HG02678 (cell line): ENCODE results near the gene HMGN5.

Experiments
- ATAC-seq: cut with Tn5 transposase; IDR thresholded peaks from one replicate; pipeline ENCODE4 v1.9.1; 2021; ENCODE audit warnings: mild to moderate bottlenecking, moderate library complexity; ENCODE audit not compliant: unreplicated experiment

The HMGN5 gene

DNA sequence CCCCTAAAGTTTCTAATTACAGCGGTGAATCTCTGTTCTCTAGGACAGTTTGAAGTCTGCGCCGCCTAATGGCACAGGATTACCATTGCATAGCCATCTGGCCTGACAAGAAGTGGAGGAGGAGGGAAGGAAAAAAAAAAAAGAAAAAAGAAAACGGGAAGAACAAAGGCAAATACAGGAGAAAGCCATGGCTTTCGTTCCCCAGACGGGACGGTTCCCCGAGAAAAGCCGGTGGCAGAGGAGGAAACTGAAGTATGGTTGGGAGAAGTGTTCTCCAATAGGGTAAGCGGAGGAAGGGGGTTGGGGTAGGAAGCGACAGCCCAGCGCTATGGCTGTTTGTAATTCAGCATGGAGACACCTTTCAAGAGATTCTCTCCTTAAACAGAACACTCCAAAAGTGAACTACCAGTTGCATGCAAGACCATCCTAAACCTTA, 80.8 kb downstream of the HMGN5 start:
- ATAC-seq: peak; percentile 58

DNA sequence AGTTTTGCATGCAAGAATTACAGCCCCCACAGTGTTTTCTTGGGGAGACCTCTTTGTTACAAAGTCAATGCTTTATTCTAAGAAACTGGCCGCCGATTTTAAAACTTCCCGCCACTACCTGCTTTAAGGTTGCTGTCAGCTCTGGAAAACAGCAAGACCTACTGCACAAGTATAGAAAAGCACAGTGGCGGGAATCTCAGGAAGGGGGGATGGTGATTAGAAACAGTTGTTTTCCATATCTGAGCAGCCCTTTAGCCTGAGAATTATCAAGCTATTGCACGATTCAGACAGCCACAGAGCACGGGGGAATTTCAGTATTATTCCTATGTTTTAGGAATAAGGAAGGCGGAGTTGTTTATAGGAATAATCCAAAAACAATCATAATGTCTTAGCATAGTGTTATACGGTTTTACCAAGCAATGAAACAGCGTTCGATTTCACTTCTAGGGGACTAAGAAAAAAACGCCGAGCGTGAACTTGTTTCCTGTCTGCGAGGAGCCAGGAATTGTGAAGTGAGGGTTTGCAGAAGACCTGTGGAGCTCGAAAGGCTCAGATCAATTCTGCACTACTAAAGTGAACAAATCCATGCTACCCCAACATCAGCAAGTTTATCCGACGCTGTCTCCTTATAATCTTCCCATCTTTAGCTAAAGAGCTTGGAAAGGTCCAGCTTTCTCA, 81.3 kb downstream of the HMGN5 start:
- ATAC-seq: peak; percentile 32

DNA sequence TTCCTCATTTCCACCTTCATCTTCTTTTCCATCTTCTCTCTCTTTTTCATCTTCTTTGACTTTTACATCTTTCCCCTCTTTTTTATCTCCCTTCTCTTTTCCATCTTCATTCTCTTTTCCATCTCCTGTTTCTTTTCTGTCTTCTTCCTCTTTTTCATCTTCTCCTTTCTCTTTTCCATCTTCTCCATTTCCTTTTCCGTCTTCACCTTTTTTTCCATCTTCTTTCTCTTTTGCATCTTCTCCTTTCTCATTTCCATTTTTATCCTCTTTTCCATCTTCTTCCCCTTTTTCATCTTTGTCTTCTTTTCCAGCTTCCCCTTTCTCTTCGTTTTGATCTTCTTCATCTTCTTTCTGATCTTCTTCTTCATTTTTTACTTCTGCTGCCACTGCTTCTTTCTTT, 87.0 kb downstream of the HMGN5 start:
- no peak for ATAC-seq

DNA sequence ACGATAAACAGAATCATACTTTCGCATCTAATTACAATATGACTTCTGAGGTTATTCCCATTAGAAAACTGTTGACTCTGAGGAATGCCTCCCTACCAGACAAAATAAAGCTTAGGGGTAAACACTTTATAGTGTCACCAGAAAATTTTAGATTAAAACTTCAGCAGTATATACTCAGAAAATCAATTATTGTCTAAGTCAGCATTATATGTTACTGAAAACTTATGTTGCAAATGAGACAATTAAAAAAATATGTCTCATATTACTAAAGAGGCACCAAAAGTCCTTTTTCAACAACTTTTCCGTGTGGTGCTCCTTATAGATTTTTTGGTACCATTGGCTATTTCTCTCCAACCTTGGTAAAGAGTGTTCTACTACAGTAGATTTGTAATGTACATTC, 91.4 kb downstream of the HMGN5 start:
- no peak for ATAC-seq

DNA sequence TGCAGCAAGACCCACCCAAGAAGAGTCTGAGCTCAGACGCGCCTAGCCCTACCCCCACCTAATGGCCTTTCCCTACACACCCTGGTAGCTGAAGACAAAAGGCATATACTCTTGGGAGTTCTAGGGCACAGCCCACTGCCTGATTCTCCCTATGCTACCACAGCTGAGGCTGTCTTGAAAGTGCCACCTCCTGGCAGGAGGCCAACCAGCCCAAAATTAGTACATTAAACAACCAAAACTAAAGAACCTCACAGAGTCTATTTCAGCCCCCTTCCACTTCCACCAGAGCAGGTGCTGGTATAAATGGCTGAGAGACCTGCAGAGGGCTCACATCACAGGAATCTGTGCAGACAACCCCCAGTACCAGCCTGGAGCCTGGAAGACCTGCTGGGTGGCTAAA, 119.1 kb downstream of the HMGN5 start:
- ATAC-seq: no peak
